HepG2 (cell line): ENCODE data around the gene KLF11. TPM values are rescaled to one million over a fixed set of nuclear protein-coding genes. Genes with fewer than 3 reads are reported as not detected.

ENCODE experiments used
- ATAC-seq: fragments of 200-7000 bp; cut with Tn5 transposase; 3 replicates; pipeline ENCODE4 v1.9.1; 2020; ENCODE audit warnings: mild to moderate bottlenecking, moderate library complexity
- BruUV-seq: library from RNA; stranded (reverse); fragments of 400-500 nt; replicated peaks from 2 replicates; lab custom pipeline; 2021; lab: Mats Ljungman, UMichigan
- CTCF ChIA-PET: fragments of 300-600 bp; formaldehyde crosslinking; extraction: SDS; loops from one replicate; lab custom pipeline; 2021; ENCODE audit warnings: low total read pairs, inconsistent platforms, low intra/inter-chr PET ratio; lab: Yijun Ruan, JAX
- POLR2A ChIA-PET: fragments of 350-600 bp; sonication (Branson Sonifier 250); formaldehyde crosslinking; loops from one replicate; lab custom pipeline; 2020; ENCODE audit warnings: antibody characterized with exemption, inconsistent platforms; lab: Yijun Ruan, JAX
- DNase-seq: peaks from one replicate; pipeline ENCODE4 v3.0.0-alpha.2; 2015; ENCODE audit warnings: low spot score
- FAIRE-seq: peaks from 3 replicates; lab custom pipeline; 2011; peaks lifted over from hg19 to GRCh38; lab: Jason Lieb, UNC
- H2AFZ ChIP-seq: one replicate; pipeline ENCODE4 v1.6.1; 2011; ENCODE audit warnings: low read length, inconsistent platforms
- H3K27ac ChIP-seq: fragments of 300-600 bp; 3 replicates; pipeline ENCODE4 v1.8.0; 2011; ENCODE audit warnings: mixed run types, mild to moderate bottlenecking, mixed read lengths, low read length, inconsistent platforms; ENCODE audit not compliant: insufficient read depth; ENCODE audit errors: extremely low read length
- H3K27me3 ChIP-seq, 2 experiments: fragments of 200-600 bp in 1 of 2; 2 replicates in 1 of 2; 3 replicates in 1 of 2; pipeline versions ENCODE4 v1.6.0 to v1.8.0; 2011; ENCODE audit warnings: low read length in 2 of 2, mild to moderate bottlenecking in 2 of 2, moderate library complexity in 2 of 2, inconsistent platforms in 1 of 2; ENCODE audit not compliant: insufficient read depth in 2 of 2, control insufficient read depth in 1 of 2
- H3K36me3 ChIP-seq, 2 experiments: fragments of 200-600 bp in 1 of 2; replicated peaks in 1 of 2; 2 replicates in 1 of 2; 3 replicates in 1 of 2; pipeline versions ENCODE4 v1.5.1 to v1.8.0; 2011; ENCODE audit warnings: low read length in 2 of 2, inconsistent platforms in 1 of 2; ENCODE audit not compliant: insufficient read depth in 2 of 2, control insufficient read depth in 1 of 2
- H3K4me1 ChIP-seq: 2 replicates; pipeline ENCODE4 v1.5.1; 2012; ENCODE audit warnings: low read length, inconsistent platforms; ENCODE audit not compliant: insufficient read depth
- H3K4me2 ChIP-seq: 2 replicates; pipeline ENCODE4 v1.6.0; 2011; ENCODE audit warnings: low read depth, low read length, inconsistent platforms
- H3K4me3 ChIP-seq, 3 experiments: fragments of 200-600 bp in 1 of 3; sonication (generic), shearing (Covaris generic) in 1 of 3; replicated peaks in 1 of 3; 2 replicates each; pipeline ENCODE4 v1.5.1; 2011 to 2016; ENCODE audit warnings: low read length in 3 of 3, inconsistent platforms in 2 of 3, low read depth in 2 of 3, mild to moderate bottlenecking in 2 of 3, control low read depth in 1 of 3, mixed read lengths in 1 of 3; ENCODE audit not compliant: insufficient read depth in 1 of 3
- H3K79me2 ChIP-seq: one replicate; pipeline ENCODE4 v1.6.1; 2011; ENCODE audit warnings: low read length, inconsistent platforms; ENCODE audit not compliant: insufficient read depth
- H3K9ac ChIP-seq: 2 replicates; pipeline ENCODE4 v1.6.0; 2011; ENCODE audit warnings: mild to moderate bottlenecking, low read depth, low read length, inconsistent platforms; ENCODE audit not compliant: insufficient read depth
- H3K9me3 ChIP-seq: 2 replicates; pipeline ENCODE4 v1.5.1; 2012; ENCODE audit warnings: mild to moderate bottlenecking, low read length
- H4K20me1 ChIP-seq: 2 replicates; pipeline ENCODE4 v1.6.0; 2011; ENCODE audit warnings: inconsistent platforms, mild to moderate bottlenecking, low read length, moderate library complexity; ENCODE audit not compliant: insufficient read depth
- BCLAF1 ChIP-seq: fragments of 450-650 bp; IDR thresholded peaks from 2 replicates; pipeline ENCODE4 v1.6.1; 2017; ENCODE audit warnings: mild to moderate bottlenecking
- BRF2 ChIP-seq: sonication (generic); formaldehyde crosslinking; IDR thresholded peaks from 2 replicates; pipeline ENCODE4 v1.8.1; 2022; ENCODE audit warnings: mild to moderate bottlenecking, missing genetic modification reagents
- CSRNP2 ChIP-seq: sonication (generic); formaldehyde crosslinking; conservative IDR thresholded peaks from 2 replicates; pipeline ENCODE4 v1.8.0; 2022; ENCODE audit warnings: low read depth, missing genetic modification reagents
- GABPA ChIP-seq, 2 experiments: IDR thresholded peaks; 2 replicates each; pipeline ENCODE4 v1.6.1; 2011 to 2016; ENCODE audit warnings: low read depth in 2 of 2, low read length in 1 of 2, missing biosample characterization in 1 of 2, missing genetic modification characterization in 1 of 2
- HINFP ChIP-seq: sonication (generic); formaldehyde crosslinking; IDR thresholded peaks from 2 replicates; pipeline ENCODE4 v1.4.0; 2020; ENCODE audit warnings: low read depth, mild to moderate bottlenecking, missing genetic modification reagents
- KLF6 ChIP-seq: IDR thresholded peaks from 2 replicates; pipeline ENCODE4 v1.8.0; 2016; ENCODE audit warnings: missing biosample characterization, missing genetic modification reagents
- MAFF ChIP-seq: IDR thresholded peaks from 2 replicates; pipeline ENCODE4 v1.6.1; 2011; ENCODE audit warnings: low read depth, low read length, improper control_type of control experiment
- PCBP2 ChIP-seq: fragments of 200-400 bp; formaldehyde crosslinking; optimal IDR thresholded peaks from 2 replicates; pipeline ENCODE3; 2018; ENCODE audit warnings: low read length, low read depth; ENCODE audit not compliant: poor library complexity, severe bottlenecking
- PITX1 ChIP-seq: sonication (generic); formaldehyde crosslinking; IDR thresholded peaks from 2 replicates; pipeline ENCODE4 v1.5.1; 2020; ENCODE audit warnings: mild to moderate bottlenecking, missing genetic modification reagents
- RBM39 ChIP-seq: fragments of 200-400 bp; formaldehyde crosslinking; IDR thresholded peaks from one replicate; pipeline ENCODE4 v1.6.1; 2018; ENCODE audit warnings: antibody characterized with exemption, mild to moderate bottlenecking, low read depth, low read length; ENCODE audit not compliant: poor library complexity, severe bottlenecking
- SALL2 ChIP-seq: sonication (generic); formaldehyde crosslinking; IDR thresholded peaks from 2 replicates; pipeline ENCODE4 v1.8.1; 2023; ENCODE audit warnings: mild to moderate bottlenecking, missing genetic modification reagents, inconsistent platforms
- TIGD3 ChIP-seq: sonication (generic); formaldehyde crosslinking; IDR thresholded peaks from 2 replicates; pipeline ENCODE4 v1.5.1; 2020; ENCODE audit warnings: mild to moderate bottlenecking, missing genetic modification reagents, borderline replicate concordance
- TP53 ChIP-seq: sonication (generic); formaldehyde crosslinking; conservative IDR thresholded peaks from 2 replicates; pipeline ENCODE4 v1.4.0; 2020; ENCODE audit warnings: missing genetic modification reagents
- XBP1 ChIP-seq: sonication (generic); formaldehyde crosslinking; IDR thresholded peaks from 2 replicates; pipeline ENCODE4 v1.5.0; 2020; ENCODE audit warnings: missing genetic modification reagents
- ZBTB42 ChIP-seq: sonication (generic); formaldehyde crosslinking; IDR thresholded peaks from 2 replicates; pipeline ENCODE4 v1.5.0; 2020; ENCODE audit warnings: mild to moderate bottlenecking, missing genetic modification reagents
- ZBTB7A ChIP-seq: sonication (generic); formaldehyde crosslinking; IDR thresholded peaks from 2 replicates; pipeline ENCODE4 v1.8.0; 2022; ENCODE audit warnings: mild to moderate bottlenecking, missing genetic modification reagents
- ZNF124 ChIP-seq: sonication (generic); formaldehyde crosslinking; IDR thresholded peaks from 2 replicates; pipeline ENCODE4 v1.4.0; 2020; ENCODE audit warnings: missing genetic modification reagents
- WGBS: methylation state at CpG from one replicate; pipeline ENCODE4 v1.1.6; 2017; ENCODE audit warnings: low lambda C conversion rate; 5-methylcytosine and 5-hydroxymethylcytosine counted together
- in situ Hi-C: cut with HindIII; loops from 2 replicates; pipeline ENCODE4 v1.10.0; 2017; ENCODE audit warnings: low pct_unique_long_range_greater_than_20kb; ENCODE audit not compliant: extremely low pct_ligation_motif_present
- intact Hi-C: fragments of 100-400 bp; cut with micrococcal nuclease; formaldehyde crosslinking; loops from one replicate; pipeline ENCODE4 v1.10.0; 2022; ENCODE audit not compliant: unreplicated experiment
- polyA plus RNA-seq, 8 experiments: library from polyadenylated mRNA; depleted of rRNA in 3 of 8; stranded (reverse) in 7 of 8; unstranded in 1 of 8; fragments of >200 nt; fragmentation: Illumina TruSeq in 4 of 8; extraction: Trizol in 4 of 8; gene quantifications; 2 replicates each; pipeline versions ENCODE4 v1.2.1 to v1.2.3, GENCODE V29; 2011 to 2016; ENCODE audit warnings: low read depth in 4 of 8, missing spikeins in 1 of 8, mixed read lengths in 1 of 8; ENCODE audit not compliant: insufficient read depth in 1 of 8
- total RNA-seq, 5 experiments: library from RNA; depleted of rRNA; stranded (reverse); fragments of >200 nt; fragmentation: Illumina TruSeq; extraction: Trizol; gene quantifications; 2 replicates each; pipeline ENCODE4 v1.2.3, GENCODE V29; 2016; ENCODE audit warnings: low read depth in 1 of 5

The KLF11 gene
- total and polyA plus RNA-seq, 2 of the 13 experiments (the other 11 are each of a cell fraction or from before 2014, with no cell fraction given): 2.5 to 11.8 TPM

GRCh38 chr2:10052216-10052615 is 8.9 kb downstream of the KLF11 start:
- intact Hi-C loops: no loop called here

More at GRCh38 chr2:10052216-10052615, 8.9 kb downstream of the KLF11 start:
- peaks cover 0 to 3% of the 10 kb centered on the region in 2 experiments; a peak in 1 of 5 replicates for H3K27me3 ChIP-seq
- H4K20me1 ChIP-seq: peaks cover 9% of the 10 kb centered on the region; the same call in 1 of the 2 replicates
- no peak for FAIRE-seq
- H3K79me2 ChIP-seq: no peaks in the 10 kb centered on the region
- peaks cover 4 to 17% of the 10 kb centered on the region in 2 experiments; a peak in 4 of 5 replicates for H3K36me3 ChIP-seq
- BruUV-seq: no TSS peak
- H3K4me2 ChIP-seq: no peak overlapping the region
- H3K4me3 ChIP-seq: no peak overlapping the region
- in situ Hi-C loops: no loop called here
- DNase-seq: no peak
- H3K4me1 ChIP-seq: peaks cover 10% of the 10 kb centered on the region
- no peak overlapping the region for H3K9ac ChIP-seq
- POLR2A ChIA-PET: no interaction called here
- CTCF ChIA-PET: no interaction called here
- H2AFZ ChIP-seq: no peak overlapping the region
- no peak overlapping the region for H3K27ac ChIP-seq
- H3K9me3 ChIP-seq: no peaks in the 10 kb centered on the region
- no peak for ATAC-seq
- 89% methylated on average over 14 of the region's 16 CpGs for WGBS
- TF ChIP-seq CSRNP2 (CRISPR knock-in tag) (no peak), ZNF124 (CRISPR knock-in tag) (no peak), KLF6 (CRISPR knock-in tag) (no peak), SALL2 (CRISPR knock-in tag) (no peak), RBM39 (no peak), BRF2 (CRISPR knock-in tag) (no peak), GABPA (IDR thresholded peaks at IDR 0.05; ENCODE audit: low read depth, low read length) (no peak), GABPA (CRISPR knock-in tag; IDR thresholded peaks at IDR 0.05; ENCODE audit: low read depth) (no peak), ZBTB7A (CRISPR knock-in tag) (no peak), BCLAF1 (no peak), TIGD3 (CRISPR knock-in tag) (no peak), HINFP (CRISPR knock-in tag) (no peak), PITX1 (no peak), MAFF (no peak), TP53 (no peak), PCBP2 (no peak), XBP1 (CRISPR knock-in tag) (no peak), ZBTB42 (CRISPR knock-in tag) (no peak)
